HG03025 (cell line): ENCODE measurements around the gene CCDC124.

Source experiments
- ATAC-seq: cut with Tn5 transposase; IDR thresholded peaks from one replicate; pipeline ENCODE4 v1.9.1; 2021; ENCODE audit warnings: mild to moderate bottlenecking, moderate library complexity; ENCODE audit not compliant: unreplicated experiment, low FRiP score

Gene CCDC124

GRCh38 chr19:17951990-17952976 lies 19.5 kb downstream of the CCDC124 start:
- ATAC-seq = no peak

- ATAC-seq = no peak
Observed at GRCh38 chr19:17953316-17953801, 20.5 kb downstream of the CCDC124 start.

GRCh38 chr19:17953869-17954268 lies 21.1 kb downstream of the CCDC124 start:
- no peak for ATAC-seq

- ATAC-seq = no peak
Observed at GRCh38 chr19:17954401-17954800, 21.6 kb downstream of the CCDC124 start.

GRCh38 chr19:17957149-17957849 lies 24.5 kb downstream of the CCDC124 start:
- ATAC-seq = no peak

GRCh38 chr19:17957885-17958284 lies 25.1 kb downstream of the CCDC124 start:
- ATAC-seq = no peak

- ATAC-seq = no peak
Observed at GRCh38 chr19:17963936-17964691, 31.3 kb downstream of the CCDC124 start.

GRCh38 chr19:17965370-17966128 lies 32.7 kb downstream of the CCDC124 start:
- no peak for ATAC-seq

GRCh38 chr19:17966129-17966483 lies 33.3 kb downstream of the CCDC124 start:
- ATAC-seq = no peak

GRCh38 chr19:17966550-17967256 lies 33.9 kb downstream of the CCDC124 start, which contains the start of gene KCNN1:
Gene KCNN1 (plus strand): TSS chr19:17967107. CDS start chr19:17973889, 6,782 bp downstream.
- no peak for ATAC-seq

GRCh38 chr19:17967257-17968051 lies 34.6 kb downstream of the CCDC124 start:
- no peak for ATAC-seq

GRCh38 chr19:17968362-17968761 lies 35.5 kb downstream of the CCDC124 start:
- no peak for ATAC-seq

- no peak for ATAC-seq
Observed at GRCh38 chr19:17969096-17969792, 36.4 kb downstream of the CCDC124 start.

- no peak for ATAC-seq
Observed at GRCh38 chr19:17972230-17972629, 39.4 kb downstream of the CCDC124 start.

- ATAC-seq = no peak
Observed at GRCh38 chr19:17973759-17974158, 40.9 kb downstream of the CCDC124 start.

GRCh38 chr19:17974551-17974950 lies 41.7 kb downstream of the CCDC124 start:
- no peak for ATAC-seq

- ATAC-seq = no peak
Observed at GRCh38 chr19:17975032-17975431, 42.2 kb downstream of the CCDC124 start.

- no peak for ATAC-seq
Observed at GRCh38 chr19:17977021-17977420, 44.2 kb downstream of the CCDC124 start.
